ENCODE measurements around the gene CTCFL.
"Not testable (repeated sequence)": the region's sequence is repeated elsewhere in the genome, so short reads cannot be mapped to it uniquely, and the experiment has no call there.

The CTCFL gene

DNA sequence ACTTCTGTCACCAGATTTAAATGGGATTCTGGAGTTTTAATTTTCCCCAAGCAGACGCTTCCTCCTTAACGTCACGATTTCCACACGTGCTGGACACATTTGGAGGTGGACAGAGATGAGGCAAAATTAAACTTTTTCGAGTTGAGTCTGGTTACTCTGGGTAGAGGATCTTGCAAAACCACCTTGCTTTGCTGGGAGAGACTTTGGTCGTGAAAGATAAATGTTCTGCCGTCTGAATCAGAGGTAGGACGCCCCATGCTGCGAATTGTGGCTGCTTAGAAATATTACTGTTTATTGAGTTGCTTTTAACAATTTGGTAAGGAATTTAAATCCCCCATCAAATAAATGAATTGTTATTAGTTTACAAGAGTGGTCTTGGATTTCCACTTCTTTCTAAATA, 46.8 kb downstream of the CTCFL start:
- FAIRE-seq = no peak

GRCh38 chr20:57476641-57477461, 48.1 kb downstream of the CTCFL start:
- FAIRE-seq = no peak

DNA sequence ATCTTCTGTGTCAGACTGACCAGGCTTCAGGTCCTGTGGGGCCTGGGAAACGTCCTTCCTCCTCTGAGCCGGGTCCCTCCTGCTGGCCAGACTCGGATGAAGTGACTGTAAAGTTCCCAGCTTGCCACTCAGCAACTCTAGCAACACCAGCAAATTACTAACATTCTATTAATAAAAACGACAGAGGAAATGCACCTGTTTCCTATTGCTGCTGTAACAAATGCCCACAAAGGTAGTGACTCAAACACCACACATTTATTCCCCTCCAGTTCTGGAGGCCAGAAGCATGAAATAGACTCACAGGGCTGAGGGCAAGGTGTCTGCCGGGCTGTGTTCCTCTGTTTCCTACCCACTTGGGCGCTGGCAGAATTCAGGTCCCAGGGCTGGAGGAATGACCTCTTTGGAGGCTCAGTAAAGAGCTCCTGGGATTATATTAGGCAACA, 48.8 kb downstream of the CTCFL start:
- FAIRE-seq = no peak

GRCh38 chr20:57475388-57476083, 49.4 kb downstream of the CTCFL start:
- FAIRE-seq = no peak

DNA sequence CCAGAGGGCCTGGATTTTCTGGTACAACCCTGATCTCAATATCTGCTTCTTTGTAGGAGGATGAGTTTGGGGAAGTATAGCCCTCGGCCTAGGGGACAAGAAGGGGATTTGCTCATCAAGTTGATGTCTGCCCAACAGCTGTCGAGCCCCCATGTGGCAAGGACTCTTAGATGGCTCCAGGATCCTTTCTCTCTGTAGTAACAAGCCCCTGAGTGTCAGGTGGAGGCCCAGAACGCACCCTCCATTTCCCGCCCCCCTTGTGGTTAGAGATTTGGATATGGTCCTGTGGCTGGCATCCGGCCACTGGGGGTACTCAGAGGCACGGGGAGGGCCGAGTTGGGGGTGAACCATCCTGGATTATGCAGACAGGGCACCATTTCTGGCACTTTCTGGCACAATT, 50.1 kb downstream of the CTCFL start:
- no peak for FAIRE-seq

GRCh38 chr20:57474205-57474604, 50.7 kb downstream of the CTCFL start:
- FAIRE-seq = no peak

GRCh38 chr20:57473246-57474048, 51.5 kb downstream of the CTCFL start:
- no peak for FAIRE-seq

DNA sequence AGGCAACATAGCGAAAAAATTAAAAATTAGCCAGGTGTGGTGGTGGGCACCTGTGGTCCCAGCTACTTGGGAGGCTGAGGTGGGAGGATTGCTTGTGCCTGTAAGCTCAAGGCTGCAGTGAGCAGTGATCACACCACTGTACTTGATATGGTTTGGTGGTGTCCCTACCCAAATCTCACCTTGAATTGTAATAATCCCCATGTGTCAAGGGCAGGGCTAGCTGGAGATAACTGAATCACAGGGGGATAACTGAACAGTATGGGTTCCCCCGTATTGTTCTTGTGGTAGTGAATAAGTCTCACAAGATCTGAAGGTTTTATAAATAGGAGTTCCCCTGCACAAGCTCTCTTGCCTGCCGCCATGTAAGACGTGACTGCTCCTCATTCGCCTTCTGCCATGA, 52.5 kb downstream of the CTCFL start:
- not testable (repeated sequence) for FAIRE-seq

DNA sequence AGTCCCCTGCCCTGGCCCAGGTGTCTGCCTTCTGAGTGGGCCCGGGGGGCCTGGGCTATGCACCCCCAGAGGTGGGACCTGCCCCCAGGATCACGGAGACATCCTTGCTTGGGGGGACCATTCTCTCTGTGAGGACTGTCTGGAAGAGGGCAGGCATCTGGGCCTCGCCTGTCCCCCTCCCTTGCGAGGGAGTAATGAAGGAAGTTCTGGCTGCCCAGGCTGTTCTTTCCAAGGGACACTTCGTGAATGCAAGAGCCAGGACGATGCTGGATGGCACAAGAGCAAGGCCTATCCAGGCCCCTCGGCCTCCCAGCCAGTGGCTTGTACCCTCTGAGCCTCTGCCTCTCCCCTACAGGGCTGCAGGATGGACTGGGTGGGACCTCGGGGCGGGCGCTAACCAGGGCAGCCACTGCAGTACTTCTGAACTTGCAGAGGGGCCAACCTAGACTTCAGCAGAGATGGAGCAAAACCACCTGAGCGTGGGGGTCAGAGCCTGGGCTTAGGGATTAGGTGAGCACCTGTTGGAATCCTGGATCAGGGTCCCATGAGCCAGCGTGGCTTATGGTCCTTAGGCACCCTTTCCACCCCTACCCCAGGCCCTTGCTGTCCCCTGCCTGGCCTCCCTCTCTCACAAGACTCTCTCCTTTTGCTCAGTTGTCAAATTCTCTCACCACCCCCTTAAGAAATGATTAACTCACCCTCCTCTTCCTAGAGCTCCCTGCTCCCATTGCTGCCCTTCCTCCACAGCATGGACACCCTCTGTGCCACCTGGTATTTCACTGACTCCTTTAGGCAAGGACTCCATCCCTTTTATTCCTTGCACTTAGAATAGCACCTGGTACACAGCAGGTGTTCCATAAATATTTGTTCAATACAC, 53.2 kb downstream of the CTCFL start:
- FAIRE-seq = no peak

GRCh38 chr20:57470666-57471495, 54.1 kb downstream of the CTCFL start:
- no peak for FAIRE-seq

DNA sequence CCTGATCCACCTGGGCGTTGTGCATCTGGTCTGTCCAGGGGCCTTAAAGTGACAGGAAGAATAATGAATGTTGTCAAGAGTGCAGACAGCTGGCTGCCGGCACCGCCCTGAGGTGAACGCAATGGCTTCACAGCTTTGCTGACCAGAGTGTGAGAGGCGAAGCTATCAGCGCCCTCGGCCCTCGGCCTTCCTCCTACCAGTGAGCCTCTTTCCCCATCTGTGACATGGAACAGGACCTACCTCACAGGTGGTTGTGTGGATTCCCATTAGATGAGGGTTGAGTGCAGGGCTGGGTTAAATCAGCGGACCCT, 54.8 kb downstream of the CTCFL start:
- FAIRE-seq = no peak

DNA sequence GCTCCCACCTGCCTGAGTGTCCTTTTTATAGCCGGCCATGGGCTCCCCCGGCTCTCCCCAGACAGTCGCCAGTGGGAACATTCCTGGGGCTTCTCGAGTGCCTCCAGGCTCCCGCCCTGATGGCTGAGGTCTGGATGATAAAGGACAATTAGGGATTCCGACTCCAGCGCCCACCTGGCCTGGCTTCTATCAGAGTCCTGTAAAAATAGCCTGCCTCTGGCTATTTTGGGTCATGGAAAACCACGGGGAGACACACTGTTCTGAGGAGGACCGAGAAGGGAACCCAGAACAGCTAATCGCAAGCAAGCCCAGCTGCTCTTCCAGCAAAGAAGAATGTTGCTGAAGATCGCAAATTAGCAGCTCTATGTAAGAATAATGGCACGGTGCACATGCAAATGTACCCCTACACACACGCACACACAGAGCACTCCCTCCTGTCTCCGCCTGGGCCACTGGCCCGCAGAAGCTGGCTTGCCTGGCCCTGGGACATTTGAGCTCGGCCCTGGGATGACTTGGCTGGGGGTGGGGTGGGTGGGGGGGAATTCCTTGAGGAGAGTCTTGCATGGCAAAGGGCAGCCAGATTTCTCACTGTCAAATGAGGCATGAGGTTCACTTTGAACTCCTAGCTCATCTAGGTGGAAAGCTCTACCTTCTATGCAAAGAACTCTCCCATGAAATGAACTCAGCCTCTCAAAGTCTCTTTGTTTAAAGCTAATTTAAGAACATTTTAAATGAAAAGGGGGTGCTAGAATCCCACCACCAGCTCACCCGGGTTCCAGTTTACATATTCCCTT, 55.3 kb downstream of the CTCFL start:
- no peak for FAIRE-seq

DNA sequence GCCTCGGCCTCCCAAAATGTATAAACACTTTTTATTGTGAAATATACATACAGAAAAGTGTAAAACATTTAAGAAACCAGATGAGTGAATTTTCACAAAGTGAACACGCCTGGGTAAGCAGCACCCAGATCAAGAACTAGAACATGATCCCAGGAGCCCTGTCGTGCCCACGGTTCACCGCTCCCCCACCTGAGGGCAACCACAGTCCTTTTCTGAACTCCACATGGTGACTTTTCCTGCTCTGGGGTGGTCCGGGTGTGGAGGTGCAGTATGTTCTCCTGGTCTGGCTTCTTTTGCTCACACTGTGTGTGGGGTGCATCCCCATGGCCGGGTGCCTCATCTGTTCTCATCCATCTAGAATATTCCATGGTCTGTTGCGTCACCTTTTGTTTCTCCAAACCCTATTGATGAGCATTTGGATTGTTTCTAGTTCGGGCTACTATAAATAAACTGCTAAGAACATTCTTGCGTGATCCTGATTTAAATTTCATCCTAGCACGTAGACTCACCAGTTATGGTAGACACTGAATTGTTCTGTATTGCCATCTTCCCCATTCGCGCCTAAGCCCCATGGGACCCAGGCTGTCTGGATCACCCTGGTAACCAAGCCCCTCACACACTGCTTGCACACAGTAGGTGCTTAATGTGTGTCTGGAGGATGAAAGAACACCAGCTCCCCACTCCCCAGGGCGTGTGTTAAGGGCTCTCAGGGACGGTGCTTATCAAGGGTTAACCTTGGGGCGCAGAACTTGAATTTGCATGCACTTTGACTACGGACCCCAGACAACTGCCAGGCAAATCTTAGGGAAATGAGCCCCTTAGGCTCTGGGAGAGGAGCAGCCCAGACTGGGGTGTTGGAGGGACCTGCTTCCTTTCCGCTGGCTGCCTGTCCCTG, 56.2 kb downstream of the CTCFL start:
- FAIRE-seq = no peak

GRCh38 chr20:57467742-57468141, 57.2 kb downstream of the CTCFL start:
- no peak for FAIRE-seq

- FAIRE-seq = no peak
Measured at GRCh38 chr20:57465943-57466342, 59.0 kb downstream of the CTCFL start.

DNA sequence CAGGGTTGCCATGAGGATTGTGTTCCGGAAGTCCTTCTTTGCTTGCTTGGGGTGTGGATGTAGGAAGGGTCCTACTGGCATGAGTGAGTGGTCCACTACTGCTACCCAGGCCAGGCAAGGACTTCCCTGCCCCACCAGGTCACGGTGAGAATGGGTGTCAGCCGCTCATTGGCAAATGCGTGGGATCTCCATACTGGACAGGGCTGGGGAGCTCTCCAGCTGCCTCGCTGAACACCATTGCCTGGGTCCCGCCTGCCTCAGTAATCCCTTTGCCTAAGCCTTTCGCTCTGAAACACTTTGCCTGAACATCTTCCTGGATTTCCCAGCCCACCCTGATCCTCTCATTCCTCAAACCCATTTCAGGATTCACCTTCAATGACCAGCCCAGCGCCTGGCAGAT, 59.5 kb downstream of the CTCFL start:
- FAIRE-seq = no peak

DNA sequence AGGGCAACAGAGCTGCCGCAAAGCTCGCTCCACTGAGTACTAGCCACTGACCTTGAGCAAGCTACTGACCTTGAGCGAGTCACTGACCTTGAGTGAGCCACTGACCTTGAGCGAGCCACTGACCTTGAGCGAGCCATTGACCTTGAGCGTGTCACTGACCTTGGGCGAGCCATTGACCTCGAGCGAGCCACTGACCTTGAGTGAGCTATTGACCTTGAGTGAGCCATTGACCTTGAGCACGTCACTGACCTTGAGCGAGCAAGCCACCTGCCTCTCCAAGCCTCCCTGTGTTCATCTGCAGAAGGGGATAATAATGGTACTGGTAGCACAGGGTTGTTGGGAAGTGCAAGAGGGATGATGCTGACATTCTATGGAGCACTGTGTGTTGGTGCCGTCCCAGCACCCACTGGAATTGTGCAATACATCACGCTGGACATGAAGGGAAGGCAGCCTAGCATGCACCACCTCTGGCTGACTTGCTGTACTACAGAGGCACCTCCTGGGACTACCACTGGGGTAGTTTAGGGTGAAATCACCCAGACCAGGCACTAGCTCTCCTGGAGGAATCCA, 60.2 kb downstream of the CTCFL start:
- no peak for FAIRE-seq

GRCh38 chr20:57462781-57463180, 62.2 kb downstream of the CTCFL start:
- FAIRE-seq = no peak

GRCh38 chr20:57461726-57462125, 63.2 kb downstream of the CTCFL start:
- FAIRE-seq = no peak

Measured in A204.1 (cell line).